KOPT-K1 (cell line): ENCODE results near the gene HSPA12A.

Experiments used
- H3K27ac ChIP-seq: fragments of 200-600 bp; sonication (generic); 2 replicates; pipeline ENCODE4 v1.5.1; 2016; ENCODE audit warnings: antibody characterized with exemption, mild to moderate bottlenecking, low read depth, low read length; ENCODE audit not compliant: poor library complexity, severe bottlenecking
- H3K36me3 ChIP-seq: fragments of 200-600 bp; sonication (generic); 2 replicates; pipeline ENCODE4 v1.5.1; 2017; ENCODE audit warnings: antibody characterized with exemption, mild to moderate bottlenecking, low read length, moderate library complexity; ENCODE audit not compliant: insufficient read depth
- H3K9me3 ChIP-seq: fragments of 200-600 bp; sonication (generic); 2 replicates; pipeline ENCODE4 v1.5.1; 2017; ENCODE audit warnings: antibody characterized with exemption, low read length, mild to moderate bottlenecking; ENCODE audit not compliant: insufficient read depth, poor library complexity, severe bottlenecking

The HSPA12A gene

DNA sequence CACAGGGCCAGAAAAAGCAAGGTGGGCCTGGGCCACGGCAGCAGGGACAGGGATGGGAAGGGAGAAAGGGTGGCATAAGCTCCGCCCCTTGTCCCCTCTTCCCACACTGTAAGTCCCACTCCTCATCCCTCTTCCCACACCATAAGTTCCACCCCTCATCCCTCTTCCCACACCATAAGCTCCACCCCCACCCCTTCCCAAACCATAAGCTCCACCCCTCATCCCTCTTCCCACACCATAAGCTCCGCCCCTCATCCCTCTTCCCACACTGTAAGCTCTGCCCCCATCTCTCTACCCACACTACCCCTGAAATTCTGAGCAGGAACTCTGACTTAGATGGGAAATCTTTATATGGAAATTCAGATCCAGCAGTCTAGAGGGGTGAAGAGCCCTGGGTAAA lies 55.7 kb downstream of the HSPA12A start:
- no peak overlapping the region for H3K27ac ChIP-seq
- no peaks in the 10 kb centered on the region for H3K36me3 ChIP-seq
- H3K9me3 ChIP-seq, result no peaks in the 10 kb centered on the region

DNA sequence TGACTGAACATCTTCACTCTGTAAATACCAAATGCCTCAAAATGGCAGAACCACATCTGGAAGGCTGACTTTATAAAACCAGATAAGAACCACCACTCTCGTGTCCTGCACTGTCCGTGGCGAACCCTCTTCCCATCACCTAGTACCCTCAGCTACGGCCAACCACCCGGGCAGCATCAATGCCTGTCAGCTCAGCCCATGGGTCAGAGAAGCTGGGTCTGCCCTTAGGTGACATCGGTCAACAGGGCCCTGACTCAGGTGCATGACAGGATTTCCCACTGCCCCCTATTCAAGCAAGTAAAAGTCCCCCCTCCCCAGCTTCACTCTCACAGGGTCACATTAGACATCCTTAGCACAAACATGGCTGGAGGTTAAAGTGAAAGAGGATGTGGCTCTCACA lies 56.6 kb downstream of the HSPA12A start:
- no peaks in the 10 kb centered on the region for H3K36me3 ChIP-seq
- no peaks in the 10 kb centered on the region for H3K9me3 ChIP-seq
- no peak overlapping the region for H3K27ac ChIP-seq

DNA sequence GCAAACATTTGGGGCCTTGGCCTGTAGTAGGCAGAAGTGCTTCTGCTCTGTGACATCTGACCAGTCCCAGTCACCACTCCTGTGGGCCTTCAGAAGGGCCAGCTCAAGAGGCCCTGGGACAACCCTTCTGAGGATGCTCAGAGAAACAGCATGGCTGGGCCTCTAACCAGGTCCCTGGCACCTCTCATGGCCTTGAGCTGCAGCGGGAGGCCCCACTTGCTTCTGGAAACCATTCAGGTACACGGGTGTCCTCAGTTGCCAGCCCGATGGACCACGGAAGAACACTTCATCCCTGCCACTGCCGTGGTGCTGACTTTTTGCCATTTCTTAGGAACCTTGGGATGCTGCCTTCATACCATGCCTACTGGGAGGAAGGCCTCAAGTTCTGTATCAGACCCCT lies 57.6 kb downstream of the HSPA12A start:
- H3K36me3 ChIP-seq, result no peaks in the 10 kb centered on the region
- no peak overlapping the region for H3K27ac ChIP-seq
- no peaks in the 10 kb centered on the region for H3K9me3 ChIP-seq

DNA sequence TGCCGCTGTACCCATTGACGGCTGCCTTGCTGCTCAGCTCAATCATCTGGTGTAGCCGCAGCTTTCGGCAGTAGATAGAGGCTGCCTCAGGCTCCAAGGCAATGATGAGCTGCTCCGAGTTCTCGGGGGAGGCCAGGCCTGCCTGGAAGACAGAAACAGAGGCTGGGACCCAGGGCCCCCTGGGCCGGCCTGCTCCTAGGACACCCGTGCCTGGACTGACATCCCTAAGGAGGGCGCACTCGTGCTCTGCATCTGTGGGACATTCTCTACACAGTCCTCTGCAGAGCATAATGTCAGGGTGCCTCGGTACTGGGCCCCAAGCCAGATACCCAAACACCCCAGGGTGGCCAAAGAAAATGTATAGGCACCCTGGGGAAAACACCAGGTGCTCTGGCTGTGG lies 58.5 kb downstream of the HSPA12A start:
- H3K27ac ChIP-seq, result no peak overlapping the region
- no peaks in the 10 kb centered on the region for H3K9me3 ChIP-seq
- H3K36me3 ChIP-seq, result no peaks in the 10 kb centered on the region

DNA sequence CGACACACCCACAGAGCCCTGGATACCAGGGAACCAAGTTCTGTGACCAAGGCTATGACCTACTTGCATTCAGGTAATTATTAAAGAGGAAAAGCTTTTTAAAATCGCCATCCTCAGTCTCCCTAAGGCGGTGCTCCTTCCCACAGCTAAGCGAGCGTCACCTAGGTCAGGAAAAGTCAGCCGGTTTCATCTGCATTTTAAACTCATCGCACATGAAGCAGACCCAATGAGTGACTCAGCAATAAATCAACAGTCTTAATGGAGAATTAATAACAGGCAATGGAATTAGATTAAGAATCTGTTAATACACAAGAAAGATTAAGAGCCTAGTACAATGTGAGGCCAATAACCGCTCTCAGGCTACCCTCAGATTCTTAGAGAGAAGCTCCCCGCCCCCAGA lies 59.2 kb downstream of the HSPA12A start:
- Histone ChIP-seq H3K27ac (no peak overlapping the region), H3K9me3 (no peaks in the 10 kb centered on the region), H3K36me3 (no peaks in the 10 kb centered on the region)

DNA sequence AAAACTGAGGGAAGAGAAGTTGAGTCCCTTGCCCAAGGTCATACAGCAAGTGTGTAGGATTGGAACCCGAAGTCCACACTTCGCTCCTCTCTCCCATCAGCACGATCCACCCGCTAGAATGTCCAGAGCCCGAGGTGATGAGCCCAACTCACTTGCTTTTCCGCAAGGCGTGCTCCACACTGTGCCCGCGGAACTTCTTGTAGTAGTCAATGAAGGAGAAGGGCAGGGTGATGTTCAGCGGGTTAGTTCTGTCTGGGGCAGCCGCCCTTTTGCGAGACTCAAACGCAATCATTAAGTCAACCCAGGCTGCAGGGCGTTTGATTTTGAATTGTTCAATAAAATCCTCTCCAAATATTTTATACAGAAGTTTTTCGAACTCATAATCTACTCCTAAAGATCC lies 63.0 kb downstream of the HSPA12A start:
- H3K9me3 ChIP-seq, result no peaks in the 10 kb centered on the region
- no peak overlapping the region for H3K27ac ChIP-seq
- H3K36me3 ChIP-seq, result no peaks in the 10 kb centered on the region

DNA sequence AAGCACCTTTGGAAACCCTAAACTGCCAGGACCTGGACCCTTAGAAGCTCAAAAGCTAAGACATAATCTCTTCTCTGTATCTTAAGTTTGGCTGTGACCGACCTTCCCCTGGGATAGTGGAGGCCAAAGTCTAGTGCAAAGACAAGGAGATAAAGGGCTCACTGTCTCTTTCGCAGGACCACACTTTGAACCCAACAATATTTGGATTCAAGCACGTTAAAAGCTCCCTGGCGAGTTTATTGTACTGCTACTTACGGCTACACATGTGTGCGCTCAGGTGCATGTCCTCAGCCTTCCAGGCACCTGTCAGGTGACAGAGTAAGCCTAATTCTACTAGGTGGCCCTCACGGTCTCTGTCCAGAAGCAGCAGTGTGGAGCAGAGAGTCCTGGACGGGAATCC lies 65.7 kb downstream of the HSPA12A start:
- no peaks in the 10 kb centered on the region for H3K36me3 ChIP-seq
- H3K27ac ChIP-seq, result no peak overlapping the region
- H3K9me3 ChIP-seq, result no peaks in the 10 kb centered on the region

DNA sequence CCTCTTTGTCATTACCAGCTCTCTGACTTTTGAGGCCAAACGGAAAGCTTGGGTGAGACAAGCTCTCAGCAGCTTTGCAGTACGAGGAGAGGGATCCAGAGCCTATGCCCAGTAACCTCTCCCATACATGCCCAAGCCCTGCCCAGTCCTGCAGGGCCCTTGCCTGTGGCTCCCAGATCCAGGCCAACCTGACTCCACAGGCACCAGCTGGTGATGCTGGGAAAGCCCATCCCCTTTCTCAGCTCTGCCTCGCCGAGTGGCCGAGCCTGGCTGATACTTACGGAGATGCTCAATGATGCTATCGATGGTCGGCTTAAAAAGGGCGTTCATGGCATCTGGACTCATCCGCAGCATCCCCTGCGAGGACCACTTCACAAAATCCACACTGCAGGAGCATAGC lies 66.2 kb downstream of the HSPA12A start:
- no peaks in the 10 kb centered on the region for H3K9me3 ChIP-seq
- no peak overlapping the region for H3K27ac ChIP-seq
- no peaks in the 10 kb centered on the region for H3K36me3 ChIP-seq

DNA sequence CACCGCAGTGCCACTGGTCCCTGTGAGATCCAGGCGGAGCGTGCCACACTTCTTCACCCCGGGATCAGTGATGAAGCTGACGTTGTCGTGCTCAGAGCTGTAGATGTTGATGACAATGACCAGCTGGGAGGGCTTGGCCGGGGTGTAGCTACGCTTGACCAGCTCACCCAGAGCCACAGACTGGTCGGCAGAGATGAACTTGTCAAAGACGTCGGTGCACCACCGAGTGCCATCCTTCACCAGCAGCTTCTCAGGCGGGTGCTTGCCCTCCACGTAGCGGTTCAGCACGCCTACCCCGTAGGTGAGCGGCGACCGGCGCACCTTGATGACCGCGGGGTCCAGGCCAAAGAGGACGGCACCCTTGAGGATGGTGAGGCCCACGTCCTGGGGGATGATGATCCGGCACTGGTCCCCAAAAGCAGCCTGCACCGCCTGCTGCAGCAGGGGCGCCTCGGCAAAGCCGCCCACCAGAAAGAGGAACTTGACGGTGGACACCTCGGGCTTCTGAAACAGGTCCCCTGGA lies 67.4 kb downstream of the HSPA12A start:
- H3K27ac ChIP-seq, result no peak overlapping the region
- H3K9me3 ChIP-seq, result no peaks in the 10 kb centered on the region
- H3K36me3 ChIP-seq, result no peaks in the 10 kb centered on the region

DNA sequence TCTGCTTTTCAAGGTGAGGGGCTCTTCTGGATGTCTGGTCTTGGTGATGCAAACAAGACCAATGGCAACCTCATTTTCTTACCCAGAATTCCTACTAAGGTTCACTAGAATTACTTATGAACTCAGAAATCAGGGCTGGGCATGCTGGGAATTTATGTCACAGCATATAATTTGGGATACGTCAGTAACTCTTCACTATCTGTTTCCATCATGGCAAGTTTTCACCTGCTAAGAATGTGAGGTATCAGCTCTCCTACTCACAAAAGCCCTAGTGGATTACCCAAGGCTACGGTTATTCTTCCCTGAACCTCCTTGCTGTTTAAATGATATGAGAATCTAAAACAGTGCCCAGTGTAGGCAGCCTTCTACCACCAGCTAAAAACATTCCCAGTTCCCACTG lies 68.5 kb downstream of the HSPA12A start:
- Histone ChIP-seq H3K27ac (no peak overlapping the region), H3K9me3 (no peaks in the 10 kb centered on the region), H3K36me3 (no peaks in the 10 kb centered on the region)

DNA sequence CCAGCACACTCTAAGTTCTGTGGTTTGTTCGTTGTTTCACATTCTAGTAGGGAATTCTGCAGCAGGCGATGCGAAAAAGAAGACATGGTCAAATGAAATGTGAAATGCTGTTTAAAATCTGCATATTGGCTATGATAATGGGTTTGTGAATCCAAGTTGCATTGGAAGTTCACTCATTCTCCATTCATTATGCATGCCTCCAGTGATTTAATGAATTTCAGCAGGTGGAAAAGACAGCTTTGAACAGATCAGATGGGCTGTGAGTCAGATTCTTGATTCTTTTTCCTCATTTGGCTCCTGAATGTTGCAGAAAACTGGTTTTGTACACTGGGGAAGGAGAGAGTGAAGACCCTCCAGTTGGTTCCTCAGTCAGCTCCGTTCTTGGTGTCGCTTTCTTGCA lies 69.5 kb downstream of the HSPA12A start:
- H3K27ac ChIP-seq, result no peak overlapping the region
- no peaks in the 10 kb centered on the region for H3K36me3 ChIP-seq
- H3K9me3 ChIP-seq, result no peaks in the 10 kb centered on the region

DNA sequence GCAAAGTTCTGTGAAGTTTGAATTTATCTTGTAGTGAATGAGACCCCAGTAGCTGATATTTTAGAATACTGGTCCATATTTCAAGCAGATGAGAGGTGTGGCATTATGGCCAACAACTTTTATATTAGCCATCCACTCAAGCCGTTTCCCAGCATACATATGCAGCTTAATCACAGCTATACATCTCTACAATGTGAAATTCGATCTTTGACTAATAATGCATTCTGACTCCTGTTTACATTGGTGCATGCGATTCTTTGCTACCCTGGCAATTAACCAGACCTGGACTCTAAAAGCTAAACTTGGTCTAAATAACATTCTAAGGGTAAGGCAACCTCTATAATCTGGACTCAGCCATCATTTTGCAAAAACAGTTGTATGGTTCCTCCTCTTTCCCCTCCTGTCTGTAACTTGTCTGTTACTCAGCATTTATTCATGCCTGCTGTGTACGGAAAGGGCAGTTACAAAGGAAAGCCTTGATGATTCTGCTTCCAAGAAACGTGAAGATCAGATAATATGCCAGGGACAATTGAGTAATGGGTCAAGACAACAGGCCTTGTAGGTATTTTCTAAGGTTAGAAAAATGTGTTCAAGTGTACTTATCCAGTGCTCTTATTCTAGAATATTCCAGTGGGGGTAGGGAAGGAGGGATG lies 71.0 kb downstream of the HSPA12A start:
- Histone ChIP-seq H3K9me3 (no peaks in the 10 kb centered on the region), H3K27ac (no peak overlapping the region), H3K36me3 (no peaks in the 10 kb centered on the region)

DNA sequence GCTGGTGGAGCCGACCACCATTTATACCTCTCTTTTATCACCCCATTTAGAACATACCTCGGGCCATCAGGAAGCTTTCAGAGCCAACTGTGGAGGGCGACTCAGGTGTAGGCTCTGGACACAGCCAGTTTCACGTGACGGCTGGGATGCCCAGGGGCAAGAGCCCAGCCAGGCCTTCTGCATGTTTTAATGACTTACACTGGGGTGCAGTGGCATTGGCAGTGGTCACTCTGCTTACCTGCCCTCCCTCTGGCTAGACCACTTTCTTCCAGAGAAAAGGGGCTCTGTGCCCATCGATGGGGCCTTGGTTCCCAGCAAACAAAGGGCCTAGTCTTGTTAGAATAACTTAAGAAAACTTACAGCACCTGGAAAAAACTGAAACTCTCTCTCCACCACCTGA lies 71.7 kb downstream of the HSPA12A start:
- H3K36me3 ChIP-seq, result no peaks in the 10 kb centered on the region
- H3K27ac ChIP-seq, result no peak overlapping the region
- H3K9me3 ChIP-seq, result no peaks in the 10 kb centered on the region

DNA sequence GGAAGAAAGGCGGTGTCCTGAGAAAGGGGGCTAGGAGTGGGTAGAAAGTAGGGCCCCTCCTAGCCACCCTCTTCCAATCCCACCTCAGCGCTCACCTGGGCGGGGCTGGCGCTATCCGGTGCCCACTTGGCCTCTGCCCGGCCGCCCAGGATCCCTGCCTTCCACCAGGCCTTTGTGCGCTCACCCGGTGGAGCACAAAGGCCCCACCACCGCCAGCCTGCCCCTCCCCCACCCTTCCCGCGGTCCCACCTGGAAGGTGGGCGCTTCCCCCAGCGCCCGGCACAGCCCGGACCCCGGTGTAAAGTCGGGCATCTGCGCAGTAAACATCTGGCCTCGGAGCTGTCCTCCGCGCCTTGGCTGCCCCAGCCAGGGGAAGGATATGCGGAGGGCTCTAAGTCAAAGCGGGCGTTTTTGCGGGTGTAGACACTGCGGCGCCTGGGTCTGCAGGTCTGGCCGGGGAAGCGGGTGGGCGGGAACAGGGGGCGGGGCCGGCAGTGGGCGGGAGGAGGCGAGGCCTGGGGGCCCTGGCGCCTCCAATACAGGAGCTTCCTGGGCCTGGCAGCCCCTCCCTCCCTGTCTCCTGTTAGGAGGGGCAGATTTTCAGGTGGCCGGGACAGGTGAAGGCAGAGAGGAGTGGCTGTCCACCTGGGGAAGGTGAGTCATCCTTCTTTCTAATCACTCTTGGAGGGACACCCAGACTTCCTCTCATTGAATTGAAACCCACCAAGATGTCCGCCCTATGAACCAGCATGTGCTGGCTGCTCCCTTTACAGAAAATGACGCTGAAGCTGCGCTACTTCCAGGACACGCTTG lies 72.3 kb downstream of the HSPA12A start:
- Histone ChIP-seq H3K36me3 (no peaks in the 10 kb centered on the region), H3K9me3 (no peaks in the 10 kb centered on the region), H3K27ac (no peak overlapping the region)

DNA sequence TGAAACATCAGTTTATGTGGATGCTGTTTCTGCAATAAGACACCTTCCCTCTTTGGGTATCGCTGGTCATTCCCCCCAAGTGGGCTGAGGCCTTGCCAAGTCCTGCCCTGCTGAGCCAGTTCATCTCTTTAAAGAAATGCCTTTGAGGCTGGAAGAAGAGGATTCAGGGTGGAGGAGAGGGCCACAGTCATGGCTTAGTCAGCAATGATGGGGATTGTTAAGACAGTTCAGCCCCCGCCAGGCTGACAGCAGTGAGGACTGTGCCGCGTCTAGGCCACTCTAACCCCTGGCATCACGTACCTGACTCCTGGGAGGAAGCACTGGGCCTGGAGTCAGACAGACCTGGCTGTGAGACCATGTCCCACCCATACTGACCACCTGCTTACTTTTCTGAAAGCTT lies 73.3 kb downstream of the HSPA12A start:
- Histone ChIP-seq H3K36me3 (no peaks in the 10 kb centered on the region), H3K27ac (no peak overlapping the region), H3K9me3 (no peaks in the 10 kb centered on the region)

DNA sequence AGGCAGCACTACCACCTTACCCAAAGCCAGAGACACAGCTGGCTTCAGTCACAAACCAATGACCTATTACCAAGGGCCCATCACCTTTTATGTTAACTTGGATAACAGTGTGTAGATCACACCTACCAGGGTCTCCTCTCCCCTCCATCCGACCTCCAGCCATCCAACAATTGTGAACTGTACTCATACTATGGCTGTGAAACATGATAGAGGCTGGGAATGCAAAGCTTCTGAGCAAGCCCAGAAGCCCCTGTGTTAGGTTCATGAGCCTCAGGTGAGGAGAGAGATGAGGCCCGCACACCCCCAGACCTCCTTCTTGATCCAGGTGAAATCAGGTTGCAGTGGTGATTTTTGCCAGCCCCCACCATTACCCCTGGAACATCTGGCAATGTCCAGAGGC lies 73.9 kb downstream of the HSPA12A start:
- H3K27ac ChIP-seq, result no peak overlapping the region
- H3K9me3 ChIP-seq, result no peaks in the 10 kb centered on the region
- H3K36me3 ChIP-seq, result no peaks in the 10 kb centered on the region
